ENCODE data around the gene GLA. TPM values are rescaled to one million over a fixed set of nuclear protein-coding genes. Genes with fewer than 3 reads are reported as not detected.

Gene GLA
- total and polyA plus RNA-seq, 2 donors from 2014 or later = 23.9 to 34.7 TPM

GRCh38 chrX:101398694-101399093, 9.0 kb downstream of the GLA start:
- intact Hi-C loops (cut with DNase I) = no loop called here
- TF ChIP-seq, protein P1, sequence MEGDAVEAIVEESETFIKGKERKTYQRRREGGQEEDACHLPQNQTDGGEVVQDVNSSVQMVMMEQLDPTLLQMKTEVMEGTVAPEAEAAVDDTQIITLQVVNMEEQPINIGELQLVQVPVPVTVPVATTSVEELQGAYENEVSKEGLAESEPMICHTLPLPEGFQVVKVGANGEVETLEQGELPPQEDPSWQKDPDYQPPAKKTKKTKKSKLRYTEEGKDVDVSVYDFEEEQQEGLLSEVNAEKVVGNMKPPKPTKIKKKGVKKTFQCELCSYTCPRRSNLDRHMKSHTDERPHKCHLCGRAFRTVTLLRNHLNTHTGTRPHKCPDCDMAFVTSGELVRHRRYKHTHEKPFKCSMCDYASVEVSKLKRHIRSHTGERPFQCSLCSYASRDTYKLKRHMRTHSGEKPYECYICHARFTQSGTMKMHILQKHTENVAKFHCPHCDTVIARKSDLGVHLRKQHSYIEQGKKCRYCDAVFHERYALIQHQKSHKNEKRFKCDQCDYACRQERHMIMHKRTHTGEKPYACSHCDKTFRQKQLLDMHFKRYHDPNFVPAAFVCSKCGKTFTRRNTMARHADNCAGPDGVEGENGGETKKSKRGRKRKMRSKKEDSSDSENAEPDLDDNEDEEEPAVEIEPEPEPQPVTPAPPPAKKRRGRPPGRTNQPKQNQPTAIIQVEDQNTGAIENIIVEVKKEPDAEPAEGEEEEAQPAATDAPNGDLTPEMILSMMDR (IDR thresholded peaks at IDR 0.05; ENCODE audit: borderline replicate concordance, extremely low read depth, insufficient read depth) = no peak
- Histone ChIP-seq H3K36me3 (ENCODE audit: control insufficient read depth in 2 of 3, insufficient read depth in 3 of 3, low read length in 3 of 3) (no peaks in the 10 kb centered on the region), H3K27ac (ENCODE audit: low read depth in 2 of 2, low read length in 2 of 2) (no peak overlapping the region), H3K4me3 (ENCODE audit: low read length in 3 of 3) (no peak overlapping the region), H3K27me3 (ENCODE audit: control insufficient read depth, insufficient read depth, low read length) (no peaks in the 10 kb centered on the region), H3K9me3 (ENCODE audit: control insufficient read depth in 2 of 3, insufficient read depth in 1 of 3, low read length in 3 of 3) (no peaks in the 10 kb centered on the region), H3K9ac (ENCODE audit: low read length in 3 of 3) (no peak overlapping the region), H3K4me1 (ENCODE audit: control insufficient read depth in 2 of 3, insufficient read depth in 2 of 3, low read depth in 1 of 3, low read length in 3 of 3) (no peaks in the 10 kb centered on the region)
- FAIRE-seq = no peak
- no peak for DNase-seq

GRCh38 chrX:101397779-101398178, 9.9 kb downstream of the GLA start:
- H3K9me3 ChIP-seq (ENCODE audit: control insufficient read depth in 2 of 3, insufficient read depth in 1 of 3, low read length in 3 of 3) = no peaks in the 10 kb centered on the region
- FAIRE-seq (no peak), DNase-seq (no peak)
- no peak overlapping the region for H3K9ac ChIP-seq (ENCODE audit: low read length in 3 of 3)
- TF ChIP-seq, protein P1 (IDR thresholded peaks at IDR 0.05; ENCODE audit: borderline replicate concordance, extremely low read depth, insufficient read depth) = no peak
- H3K36me3 ChIP-seq (ENCODE audit: control insufficient read depth in 2 of 3, insufficient read depth in 3 of 3, low read length in 3 of 3) = no peaks in the 10 kb centered on the region
- H3K27me3 ChIP-seq (ENCODE audit: control insufficient read depth, insufficient read depth, low read length) = no peaks in the 10 kb centered on the region
- H3K27ac ChIP-seq (ENCODE audit: low read depth in 2 of 2, low read length in 2 of 2) = no peak overlapping the region
- intact Hi-C loops (cut with DNase I) = no loop called here
- H3K4me1 ChIP-seq (ENCODE audit: control insufficient read depth in 2 of 3, insufficient read depth in 2 of 3, low read depth in 1 of 3, low read length in 3 of 3) = no peaks in the 10 kb centered on the region
- H3K4me3 ChIP-seq (ENCODE audit: low read length in 3 of 3) = no peak overlapping the region

DNA sequence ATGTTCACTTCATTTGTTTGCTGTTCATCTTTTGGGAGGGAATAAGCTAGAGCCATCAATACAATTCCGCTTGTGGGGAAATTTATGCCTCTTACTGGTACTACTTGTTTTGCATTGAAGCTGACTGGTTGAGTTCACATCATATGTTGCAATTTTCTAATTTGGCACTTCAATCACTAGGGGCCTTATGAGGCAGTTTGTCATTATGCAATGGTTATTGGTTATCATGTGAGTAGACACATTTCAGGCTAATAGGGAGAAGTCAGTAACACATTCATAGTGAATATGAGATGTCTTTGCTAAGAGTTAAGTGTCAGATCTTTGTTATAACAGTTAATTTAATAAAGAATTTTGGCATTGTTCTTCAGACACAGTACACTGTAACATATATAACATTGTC, 11.9 kb downstream of the GLA start:
- intact Hi-C loops (cut with DNase I) = no loop called here
- FAIRE-seq (no peak), DNase-seq (no peak)
- no peak overlapping the region for H3K27ac ChIP-seq (ENCODE audit: low read depth in 2 of 2, low read length in 2 of 2)
- no peak overlapping the region for H3K9ac ChIP-seq (ENCODE audit: low read length in 3 of 3)
- H3K9me3 ChIP-seq (ENCODE audit: control insufficient read depth in 2 of 3, insufficient read depth in 1 of 3, low read length in 3 of 3) = no peaks in the 10 kb centered on the region
- no peaks in the 10 kb centered on the region for H3K27me3 ChIP-seq (ENCODE audit: control insufficient read depth, insufficient read depth, low read length)
- no peak overlapping the region for H3K4me3 ChIP-seq (ENCODE audit: low read length in 3 of 3)
- H3K4me1 ChIP-seq (ENCODE audit: control insufficient read depth in 2 of 3, insufficient read depth in 2 of 3, low read depth in 1 of 3, low read length in 3 of 3) = peaks cover 2 to 4% (median 4%) of the 10 kb centered on the region in 3 donors
- H3K36me3 ChIP-seq (ENCODE audit: control insufficient read depth in 2 of 3, insufficient read depth in 3 of 3, low read length in 3 of 3) = no peaks in the 10 kb centered on the region
- TF ChIP-seq, protein P1 (IDR thresholded peaks at IDR 0.05; ENCODE audit: borderline replicate concordance, extremely low read depth, insufficient read depth) = no peak

DNA sequence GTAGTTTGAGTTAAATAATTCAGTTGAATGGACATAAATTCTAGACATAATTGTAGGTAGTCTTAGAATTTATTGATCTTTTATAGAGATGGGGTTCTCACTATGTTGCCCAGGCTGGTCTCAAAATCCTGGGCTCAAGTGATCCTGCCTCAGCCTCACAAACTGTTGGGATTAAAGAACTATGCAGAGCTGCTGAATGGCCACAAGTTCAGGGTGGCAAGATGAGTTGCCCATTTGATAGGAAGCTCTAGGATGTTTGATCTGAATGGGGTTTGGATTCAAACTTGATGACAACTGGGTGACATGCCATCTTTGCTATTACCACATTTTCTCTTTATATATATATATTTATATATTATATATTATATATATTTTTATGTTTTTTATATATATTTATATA, 13.4 kb downstream of the GLA start:
- H3K9me3 ChIP-seq (ENCODE audit: control insufficient read depth in 2 of 3, insufficient read depth in 1 of 3, low read length in 3 of 3) = no peaks in the 10 kb centered on the region
- H3K36me3 ChIP-seq (ENCODE audit: control insufficient read depth in 2 of 3, insufficient read depth in 3 of 3, low read length in 3 of 3) = no peaks in the 10 kb centered on the region
- H3K9ac ChIP-seq (ENCODE audit: low read length in 3 of 3) = no peak overlapping the region
- H3K4me3 ChIP-seq (ENCODE audit: low read length in 3 of 3) = no peak overlapping the region
- FAIRE-seq (no peak), DNase-seq (no peak)
- TF ChIP-seq, protein P1 (IDR thresholded peaks at IDR 0.05; ENCODE audit: borderline replicate concordance, extremely low read depth, insufficient read depth) = no peak
- no peaks in the 10 kb centered on the region for H3K27me3 ChIP-seq (ENCODE audit: control insufficient read depth, insufficient read depth, low read length)
- H3K27ac ChIP-seq (ENCODE audit: low read depth in 2 of 2, low read length in 2 of 2) = no peak overlapping the region
- intact Hi-C loops (cut with DNase I) = no loop called here
- H3K4me1 ChIP-seq (ENCODE audit: control insufficient read depth in 2 of 3, insufficient read depth in 2 of 3, low read depth in 1 of 3, low read length in 3 of 3) = peaks cover 2 to 6% (median 4%) of the 10 kb centered on the region in 3 donors

Measured in kidney (tissue), 14 donors.